Osteoblast (primary cell): ENCODE results near the gene NCBP2L. TPM values are rescaled to one million over a fixed set of nuclear protein-coding genes. Genes with fewer than 3 reads are reported as not detected.

Source experiments
- DNase-seq: peaks from one replicate; pipeline ENCODE4 v3.0.0; 2011; ENCODE audit warnings: low spot score, mixed read lengths; ENCODE audit not compliant: insufficient read length; ENCODE audit errors: missing footprints
- H2AFZ ChIP-seq: 2 replicates; pipeline ENCODE4 v1.6.0; 2011; ENCODE audit warnings: mild to moderate bottlenecking, low read length
- H3K27ac ChIP-seq: 2 replicates; pipeline ENCODE4 v1.5.1; 2011; ENCODE audit warnings: mild to moderate bottlenecking, low read depth, low read length, moderate library complexity
- H3K27me3 ChIP-seq: 2 replicates; pipeline ENCODE4 v1.6.0; 2012; ENCODE audit warnings: mild to moderate bottlenecking, control low read depth, inconsistent platforms, low read length, moderate library complexity; ENCODE audit not compliant: insufficient read depth
- H3K36me3 ChIP-seq: 2 replicates; pipeline ENCODE4 v1.5.1; 2011; ENCODE audit warnings: mild to moderate bottlenecking, low read length, control low read depth, moderate library complexity; ENCODE audit not compliant: insufficient read depth
- H3K4me1 ChIP-seq: 2 replicates; pipeline ENCODE4 v1.5.1; 2011; ENCODE audit warnings: mild to moderate bottlenecking, low read length, control low read depth, moderate library complexity; ENCODE audit not compliant: insufficient read depth
- H3K4me2 ChIP-seq: 2 replicates; pipeline ENCODE4 v1.6.0; 2011; ENCODE audit warnings: mild to moderate bottlenecking, low read length; ENCODE audit not compliant: insufficient read depth
- H3K4me3 ChIP-seq: fragments of 200-600 bp; sonication (generic); 3 replicates; pipeline ENCODE4 v1.5.1; 2012; ENCODE audit warnings: mild to moderate bottlenecking, low read length, inconsistent platforms; ENCODE audit not compliant: insufficient read depth
- H3K79me2 ChIP-seq: 2 replicates; pipeline ENCODE4 v1.6.0; 2012; ENCODE audit warnings: mild to moderate bottlenecking, low read length, control low read depth, inconsistent platforms; ENCODE audit not compliant: insufficient read depth
- H3K9me3 ChIP-seq: 2 replicates; pipeline ENCODE4 v1.5.1; 2011; ENCODE audit warnings: low read depth, low read length, control low read depth
- H4K20me1 ChIP-seq: 2 replicates; pipeline ENCODE4 v1.6.0; 2012; ENCODE audit warnings: mild to moderate bottlenecking, low read length, control low read depth; ENCODE audit not compliant: insufficient read depth
- total RNA-seq: library from RNA; depleted of rRNA; stranded (reverse); fragments of >200 nt; gene quantifications from 2 replicates; pipeline ENCODE4 v1.2.3, GENCODE V29; 2012
- TF ChIP-seq, protein P1 (sequence below): IDR thresholded peaks from 2 replicates; pipeline ENCODE4 v1.5.1; 2011; ENCODE audit warnings: mild to moderate bottlenecking, low read depth, low read length, moderate library complexity; ENCODE audit errors: extremely low read depth

Gene NCBP2L
- total RNA-seq, 1 donor: not detected

DNA sequence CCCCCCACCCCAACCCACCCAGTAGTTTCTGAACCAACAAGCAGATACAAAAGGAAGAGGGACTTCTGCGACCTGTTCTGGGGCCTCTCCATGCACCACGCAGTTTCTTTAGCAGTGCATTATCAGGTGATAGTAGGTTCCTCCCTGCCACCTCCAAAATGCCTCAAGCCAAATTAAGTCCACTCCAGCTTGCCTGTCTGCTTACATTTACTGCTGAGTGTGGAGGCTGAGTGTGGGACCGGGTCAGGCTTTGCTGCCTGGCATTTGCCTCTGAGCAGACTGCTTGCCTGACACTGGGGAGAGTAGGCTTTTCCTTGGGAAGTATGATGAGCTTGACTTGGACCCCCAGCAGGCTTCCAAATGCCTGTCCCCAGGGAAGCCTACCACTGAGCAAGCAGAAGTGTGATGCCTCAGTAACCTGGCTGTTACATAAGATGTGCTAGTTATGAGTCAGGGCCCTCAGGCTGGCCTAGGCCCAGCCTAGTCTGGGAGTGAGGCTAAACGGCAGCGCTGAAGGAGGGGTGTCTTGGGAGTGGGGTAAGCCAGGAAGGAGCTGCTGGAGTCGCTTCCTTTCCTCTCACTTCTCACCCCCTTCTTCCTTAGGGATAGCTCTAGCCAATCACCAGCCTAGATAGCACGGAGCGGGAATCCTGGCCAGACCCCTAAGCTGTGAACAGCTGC is 10.9 kb upstream of the NCBP2L start:
- H3K4me2 ChIP-seq: no peak overlapping the region
- peaks cover 47% of the 10 kb centered on the region for H3K27me3 ChIP-seq
- DNase-seq: no peak
- no peak overlapping the region for H3K27ac ChIP-seq
- no peaks in the 10 kb centered on the region for H3K79me2 ChIP-seq
- H3K4me3 ChIP-seq: no peak overlapping the region
- H4K20me1 ChIP-seq: no peaks in the 10 kb centered on the region
- H2AFZ ChIP-seq: no peak overlapping the region
- no peaks in the 10 kb centered on the region for H3K4me1 ChIP-seq
- no peaks in the 10 kb centered on the region for H3K36me3 ChIP-seq
- H3K9me3 ChIP-seq: no peaks in the 10 kb centered on the region
- TF ChIP-seq, protein P1, sequence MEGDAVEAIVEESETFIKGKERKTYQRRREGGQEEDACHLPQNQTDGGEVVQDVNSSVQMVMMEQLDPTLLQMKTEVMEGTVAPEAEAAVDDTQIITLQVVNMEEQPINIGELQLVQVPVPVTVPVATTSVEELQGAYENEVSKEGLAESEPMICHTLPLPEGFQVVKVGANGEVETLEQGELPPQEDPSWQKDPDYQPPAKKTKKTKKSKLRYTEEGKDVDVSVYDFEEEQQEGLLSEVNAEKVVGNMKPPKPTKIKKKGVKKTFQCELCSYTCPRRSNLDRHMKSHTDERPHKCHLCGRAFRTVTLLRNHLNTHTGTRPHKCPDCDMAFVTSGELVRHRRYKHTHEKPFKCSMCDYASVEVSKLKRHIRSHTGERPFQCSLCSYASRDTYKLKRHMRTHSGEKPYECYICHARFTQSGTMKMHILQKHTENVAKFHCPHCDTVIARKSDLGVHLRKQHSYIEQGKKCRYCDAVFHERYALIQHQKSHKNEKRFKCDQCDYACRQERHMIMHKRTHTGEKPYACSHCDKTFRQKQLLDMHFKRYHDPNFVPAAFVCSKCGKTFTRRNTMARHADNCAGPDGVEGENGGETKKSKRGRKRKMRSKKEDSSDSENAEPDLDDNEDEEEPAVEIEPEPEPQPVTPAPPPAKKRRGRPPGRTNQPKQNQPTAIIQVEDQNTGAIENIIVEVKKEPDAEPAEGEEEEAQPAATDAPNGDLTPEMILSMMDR: no peak

DNA sequence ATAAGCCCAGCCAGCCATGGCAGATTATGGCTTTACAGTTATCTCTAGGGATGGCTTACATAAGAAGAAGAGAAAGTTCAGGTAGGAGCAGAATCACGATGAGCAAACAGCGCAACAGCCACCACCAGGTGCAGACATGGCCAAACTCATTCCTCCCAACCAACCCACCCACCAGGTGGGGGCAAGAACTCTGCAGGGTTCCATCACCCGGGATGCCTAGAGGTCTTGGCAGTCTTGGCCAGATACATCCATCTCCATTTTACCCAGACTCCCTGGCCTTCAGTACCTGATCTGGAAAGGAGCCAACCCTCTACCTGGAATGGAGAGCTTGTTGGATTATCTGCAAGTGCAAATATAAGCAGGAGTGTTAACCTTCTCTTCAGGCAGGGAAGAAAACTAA is 9.5 kb upstream of the NCBP2L start:
- Histone ChIP-seq H3K4me2 (no peak overlapping the region), H3K4me3 (no peak overlapping the region), H3K36me3 (no peaks in the 10 kb centered on the region), H3K27ac (no peak overlapping the region), H2AFZ (no peak overlapping the region), H4K20me1 (no peaks in the 10 kb centered on the region), H3K9me3 (no peaks in the 10 kb centered on the region), H3K79me2 (no peaks in the 10 kb centered on the region), H3K4me1 (no peaks in the 10 kb centered on the region), H3K27me3 (peaks cover 45% of the 10 kb centered on the region)
- no peak for DNase-seq
- TF ChIP-seq, protein P1: no peak

DNA sequence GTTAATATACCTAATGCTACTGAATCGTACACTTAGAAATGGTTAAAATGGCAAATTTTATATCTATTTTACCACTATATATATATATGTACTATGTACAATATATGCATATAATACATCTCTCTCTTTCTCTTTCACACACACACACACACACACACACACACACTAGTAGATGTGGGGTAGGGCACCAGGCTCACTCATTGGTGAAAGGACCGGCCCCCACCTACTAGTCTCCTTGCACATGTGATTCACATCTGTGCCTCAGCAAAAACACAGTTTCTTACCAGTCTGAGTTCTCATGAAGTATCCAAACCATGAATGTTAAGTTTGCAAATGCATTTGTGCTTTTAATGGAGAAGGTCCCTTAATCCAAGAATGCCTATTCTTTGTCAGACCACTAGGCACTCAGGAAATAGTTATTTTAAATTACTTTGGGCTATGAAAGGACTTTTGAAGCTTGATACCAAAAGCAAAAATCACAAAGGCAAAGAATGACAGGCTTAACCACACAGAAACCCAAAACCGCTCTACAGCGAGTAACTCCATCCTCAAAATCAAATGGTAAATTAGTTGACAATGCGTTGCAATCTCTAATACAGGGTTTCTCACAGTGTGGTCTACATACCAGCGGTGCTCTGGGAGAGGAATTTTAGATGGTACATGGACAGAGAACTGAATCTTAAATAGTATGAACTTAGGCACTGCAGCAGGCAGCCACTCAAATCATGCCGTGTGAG is 7.8 kb upstream of the NCBP2L start:
- no peak for DNase-seq
- Histone ChIP-seq H3K27ac (no peak overlapping the region), H3K9me3 (no peaks in the 10 kb centered on the region), H3K27me3 (peaks cover 47% of the 10 kb centered on the region), H3K4me3 (no peak overlapping the region), H2AFZ (no peak overlapping the region), H3K79me2 (no peaks in the 10 kb centered on the region), H3K4me1 (no peaks in the 10 kb centered on the region), H3K36me3 (no peaks in the 10 kb centered on the region), H3K4me2 (no peak overlapping the region), H4K20me1 (no peaks in the 10 kb centered on the region)
- TF ChIP-seq, protein P1: no peak

DNA sequence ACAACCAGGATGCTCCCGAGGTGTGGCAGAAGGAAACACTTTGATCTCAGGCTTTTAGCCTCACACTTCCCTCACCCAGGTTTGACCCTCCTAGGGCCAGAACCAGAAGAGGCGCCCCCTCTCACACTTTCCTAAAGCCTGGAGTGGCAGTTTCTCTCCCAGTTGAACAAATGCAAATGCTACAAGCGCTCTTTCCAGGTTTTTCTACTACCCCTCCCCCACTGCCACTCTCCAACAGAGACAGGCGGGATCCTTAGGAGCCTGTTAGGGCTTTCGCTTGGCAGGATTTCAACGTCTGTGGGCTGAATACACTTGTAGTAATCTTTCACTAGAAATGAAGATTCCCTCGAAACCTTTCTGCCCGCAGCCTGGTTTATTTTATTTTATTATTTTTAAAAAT is 4.3 kb upstream of the NCBP2L start:
- TF ChIP-seq, protein P1: no peak
- no peaks in the 10 kb centered on the region for H3K36me3 ChIP-seq
- H3K27me3 ChIP-seq: peaks cover 42% of the 10 kb centered on the region
- H3K4me3 ChIP-seq: no peak overlapping the region
- H3K27ac ChIP-seq: no peak overlapping the region
- no peak overlapping the region for H3K4me2 ChIP-seq
- no peaks in the 10 kb centered on the region for H3K4me1 ChIP-seq
- H4K20me1 ChIP-seq: no peaks in the 10 kb centered on the region
- no peaks in the 10 kb centered on the region for H3K79me2 ChIP-seq
- no peak for DNase-seq
- H3K9me3 ChIP-seq: no peaks in the 10 kb centered on the region
- H2AFZ ChIP-seq: no peak overlapping the region
